VCaP (cell line): ENCODE measurements around the gene GZMM.

Experiments
- H3K27ac ChIP-seq: fragments of 450-650 bp; 2 replicates; pipeline ENCODE4 v1.5.1; 2017
- TF ChIP-seq, protein P1 (sequence below): fragments of 450-650 bp; conservative IDR thresholded peaks from 2 replicates; pipeline ENCODE4 v1.5.1; 2017; ENCODE audit warnings: mild to moderate bottlenecking, moderate library complexity

The GZMM gene

DNA sequence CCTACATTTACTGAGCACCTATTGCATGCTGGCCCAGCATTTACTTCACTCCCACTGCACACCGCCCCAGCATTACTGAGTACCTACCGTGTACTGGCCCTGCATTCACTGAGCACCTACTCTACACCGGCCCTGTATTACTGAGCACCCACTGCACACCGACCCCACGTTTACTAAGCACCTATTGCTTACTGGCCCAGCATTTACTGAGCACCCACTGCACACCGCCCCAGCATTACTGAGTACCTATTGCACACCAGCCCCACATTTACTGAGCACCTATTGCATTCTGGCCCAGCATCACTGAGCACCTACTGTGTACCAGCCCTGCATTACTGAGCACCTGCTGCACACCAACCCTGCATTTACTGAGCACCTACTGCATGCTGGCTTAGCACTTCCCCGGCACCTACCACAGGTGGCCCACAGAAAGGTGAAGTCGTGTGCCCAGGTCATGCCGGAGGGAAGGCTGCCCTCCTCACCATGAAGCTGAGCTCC is 29.6 kb upstream of the GZMM start:
- no peak overlapping the region for H3K27ac ChIP-seq
- TF ChIP-seq, protein P1, sequence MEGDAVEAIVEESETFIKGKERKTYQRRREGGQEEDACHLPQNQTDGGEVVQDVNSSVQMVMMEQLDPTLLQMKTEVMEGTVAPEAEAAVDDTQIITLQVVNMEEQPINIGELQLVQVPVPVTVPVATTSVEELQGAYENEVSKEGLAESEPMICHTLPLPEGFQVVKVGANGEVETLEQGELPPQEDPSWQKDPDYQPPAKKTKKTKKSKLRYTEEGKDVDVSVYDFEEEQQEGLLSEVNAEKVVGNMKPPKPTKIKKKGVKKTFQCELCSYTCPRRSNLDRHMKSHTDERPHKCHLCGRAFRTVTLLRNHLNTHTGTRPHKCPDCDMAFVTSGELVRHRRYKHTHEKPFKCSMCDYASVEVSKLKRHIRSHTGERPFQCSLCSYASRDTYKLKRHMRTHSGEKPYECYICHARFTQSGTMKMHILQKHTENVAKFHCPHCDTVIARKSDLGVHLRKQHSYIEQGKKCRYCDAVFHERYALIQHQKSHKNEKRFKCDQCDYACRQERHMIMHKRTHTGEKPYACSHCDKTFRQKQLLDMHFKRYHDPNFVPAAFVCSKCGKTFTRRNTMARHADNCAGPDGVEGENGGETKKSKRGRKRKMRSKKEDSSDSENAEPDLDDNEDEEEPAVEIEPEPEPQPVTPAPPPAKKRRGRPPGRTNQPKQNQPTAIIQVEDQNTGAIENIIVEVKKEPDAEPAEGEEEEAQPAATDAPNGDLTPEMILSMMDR = no peak

DNA sequence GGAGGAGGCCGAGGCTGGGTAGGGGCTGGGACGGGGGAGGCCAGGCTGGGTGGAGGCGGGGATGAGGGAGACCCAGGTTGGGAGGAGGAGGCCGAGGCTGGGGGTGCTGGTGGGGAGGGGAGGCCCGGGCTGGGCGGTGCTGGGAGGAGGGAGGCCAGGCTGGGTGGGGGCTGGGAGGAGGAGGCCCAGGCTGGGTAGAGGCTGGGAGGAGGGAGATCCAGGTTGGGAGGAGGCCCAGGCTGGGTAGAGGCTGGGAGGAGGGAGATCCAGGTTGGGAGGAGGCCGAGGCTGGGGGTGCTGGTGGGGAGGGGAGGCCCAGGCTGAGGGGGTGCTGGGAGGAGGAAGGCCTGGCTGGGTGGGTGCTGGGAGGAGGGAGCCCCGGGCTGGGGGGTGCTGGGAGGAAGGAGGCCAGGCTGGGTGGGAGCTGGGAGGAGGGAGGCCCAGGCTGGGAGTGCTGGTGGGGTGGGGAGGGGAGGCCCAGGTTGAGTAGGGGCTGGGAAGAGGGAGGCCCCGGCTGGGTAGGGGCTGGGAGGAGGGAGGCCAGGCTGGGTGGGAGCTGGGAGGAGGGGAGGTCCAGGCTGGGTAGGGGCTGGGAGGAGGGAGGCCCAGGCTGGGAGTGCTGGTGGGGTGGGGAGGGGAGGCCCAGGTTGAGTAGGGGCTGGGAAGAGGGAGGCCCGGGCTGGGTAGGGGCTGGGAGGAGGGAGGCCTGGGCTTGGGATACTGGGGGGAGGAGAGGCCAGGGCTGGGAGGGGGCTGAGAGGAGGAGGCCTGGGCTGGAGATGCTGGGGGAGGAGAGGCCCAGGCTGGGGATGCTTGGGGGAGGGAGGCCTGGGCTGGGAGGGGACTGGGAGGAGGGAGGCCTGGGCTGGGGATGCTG is 25.9 kb upstream of the GZMM start:
- H3K27ac ChIP-seq = no peak overlapping the region
- TF ChIP-seq, protein P1 = no peak

DNA sequence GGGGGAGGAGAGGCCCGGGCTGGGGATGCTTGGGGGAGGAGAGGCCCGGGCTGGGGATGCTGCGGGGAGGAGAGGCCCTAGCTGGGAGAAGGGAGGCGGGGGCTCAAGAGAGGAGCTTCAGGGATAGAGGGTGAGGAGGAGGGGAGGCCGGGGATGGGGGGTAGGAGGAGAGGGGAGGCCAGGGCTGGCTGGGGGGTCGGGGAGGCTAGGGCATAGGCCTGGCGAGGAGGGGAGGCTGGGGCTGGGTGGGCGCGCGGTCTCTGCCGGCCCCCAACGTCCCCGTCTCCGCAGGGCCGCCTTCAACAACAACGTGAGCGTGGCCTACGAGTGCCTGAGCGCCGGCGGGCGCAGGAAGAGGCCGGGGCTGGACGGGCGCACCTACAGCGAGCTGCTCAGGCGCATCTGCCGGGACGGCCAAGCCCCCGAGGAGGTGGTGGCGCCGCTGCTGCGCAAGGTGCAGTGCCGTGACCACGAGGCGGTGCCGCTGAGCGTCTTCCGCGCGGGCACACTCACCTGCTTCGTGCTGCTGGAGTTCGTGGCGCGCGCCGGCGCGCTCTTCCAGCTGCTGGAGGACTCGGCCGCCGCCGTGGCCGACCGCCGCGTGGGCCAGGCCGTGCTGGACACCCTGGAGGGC is 25.1 kb upstream of the GZMM start:
- TF ChIP-seq, protein P1 = no peak
- no peak overlapping the region for H3K27ac ChIP-seq

DNA sequence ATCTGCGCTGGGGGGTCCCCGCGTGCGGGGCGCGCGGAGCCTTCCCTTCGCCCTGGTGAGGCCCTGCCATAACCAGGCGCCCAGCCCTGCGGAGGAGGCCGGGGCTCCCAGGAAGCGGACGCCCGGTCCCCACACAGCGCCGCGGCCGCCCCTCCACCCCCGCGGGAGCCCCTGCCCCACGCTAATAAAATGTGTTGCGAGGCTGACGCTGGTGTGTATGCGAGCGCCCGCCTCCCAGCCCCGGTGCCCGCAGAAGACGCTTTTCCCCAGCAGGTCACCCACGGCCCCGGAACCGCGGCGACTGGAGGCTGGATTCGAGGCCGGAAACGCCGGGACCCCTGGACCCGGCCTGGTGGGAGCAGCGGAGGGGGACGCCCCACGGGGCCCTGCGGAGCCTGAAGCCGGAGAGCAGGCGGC is 24.4 kb upstream of the GZMM start:
- TF ChIP-seq, protein P1 = no peak
- no peak overlapping the region for H3K27ac ChIP-seq

DNA sequence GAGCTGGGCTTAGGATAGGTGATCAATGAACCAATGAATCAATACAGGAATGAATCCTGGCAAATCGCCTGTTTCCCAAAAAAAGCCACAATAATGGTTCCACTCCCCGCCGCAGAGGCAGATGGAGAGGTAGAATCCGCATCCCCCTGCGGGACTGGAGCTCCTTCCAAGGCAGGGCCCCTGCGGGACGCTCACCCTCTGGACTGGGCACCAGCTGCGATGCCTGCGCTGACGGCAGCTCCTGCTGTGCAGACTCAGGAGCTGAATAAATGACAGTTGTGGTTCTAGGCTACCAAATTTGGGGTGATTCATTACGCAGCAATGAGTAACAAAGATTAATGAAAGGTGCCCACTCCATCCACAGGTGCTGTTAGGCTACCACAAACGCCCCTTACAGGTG is 21.1 kb upstream of the GZMM start:
- H3K27ac ChIP-seq = no peak overlapping the region
- TF ChIP-seq, protein P1 = no peak

DNA sequence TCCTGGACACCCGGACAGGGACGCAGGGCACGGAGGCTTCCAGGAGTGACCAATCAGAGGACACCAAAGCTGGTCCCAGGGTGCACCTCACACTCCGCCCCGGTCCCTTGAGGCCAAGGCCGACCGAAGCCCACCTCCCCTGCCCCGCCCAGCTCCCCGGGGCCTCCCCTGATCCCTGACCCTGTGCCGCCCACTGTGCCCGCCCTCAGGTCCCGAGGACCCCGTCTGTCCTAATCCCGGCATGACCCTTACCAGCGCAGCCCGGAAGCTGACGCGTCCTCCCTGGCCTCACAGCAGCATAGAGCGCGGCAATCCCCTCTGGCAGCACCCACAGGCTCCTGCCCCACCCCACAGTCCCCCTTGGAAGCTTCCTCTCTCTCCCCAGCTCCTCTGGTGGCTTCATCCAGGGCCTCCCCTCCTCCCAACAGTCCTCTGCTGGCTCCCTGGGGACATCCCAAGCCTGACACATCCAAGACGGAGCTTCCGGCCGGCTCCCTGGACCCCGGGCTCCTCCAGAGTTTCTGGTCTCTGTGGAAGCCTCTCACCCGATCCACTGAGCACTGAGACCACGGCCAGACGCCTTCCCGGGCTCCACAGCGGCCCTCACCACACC is 19.7 kb upstream of the GZMM start:
- no peak overlapping the region for H3K27ac ChIP-seq
- TF ChIP-seq, protein P1 = no peak

DNA sequence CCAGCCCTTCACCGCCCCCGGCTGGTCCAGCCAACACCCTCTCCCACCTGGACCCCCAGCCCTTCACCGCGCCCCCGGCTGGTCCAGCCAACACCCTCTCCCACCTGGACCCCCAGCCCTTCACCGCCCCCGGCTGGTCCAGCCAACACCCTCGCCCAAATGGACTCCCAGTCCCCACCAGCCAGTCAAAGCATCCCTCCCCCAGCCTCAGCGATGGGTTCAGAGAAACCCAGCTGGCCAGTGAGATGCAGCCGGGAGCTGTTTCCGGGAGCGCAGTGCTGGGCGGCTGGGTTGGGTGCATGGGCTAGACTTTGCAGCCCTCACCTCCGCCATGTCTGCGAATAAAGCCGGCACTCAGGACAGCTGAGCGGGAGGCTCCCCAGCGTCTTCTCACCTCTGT is 18.8 kb upstream of the GZMM start:
- TF ChIP-seq, protein P1 = no peak
- H3K27ac ChIP-seq = no peak overlapping the region
